HepG2 (cell line): Measurements from ENCODE around the gene BCAS3. TPM values are rescaled to one million over a fixed set of nuclear protein-coding genes. Genes with fewer than 3 reads are reported as not detected.
A peak's percentile ranks its signal among the peaks of the same experiment; 100 is the strongest.

Experiments
- CHD4 ChIP-seq: fragments of 200-600 bp; sonication (generic); IDR thresholded peaks from 2 replicates; pipeline ENCODE4 v1.7.0; 2017; ENCODE audit warnings: mild to moderate bottlenecking, low read length, borderline replicate concordance
- CREM ChIP-seq, 2 experiments: sonication (generic) in 1 of 2; formaldehyde crosslinking in 1 of 2; IDR thresholded peaks; 2 replicates each; pipeline versions ENCODE4 v1.4.0 to v1.6.1; 2016 to 2020; ENCODE audit warnings: antibody characterized with exemption in 1 of 2, mild to moderate bottlenecking in 1 of 2, missing genetic modification reagents in 1 of 2
- CSRNP2 ChIP-seq: sonication (generic); formaldehyde crosslinking; conservative IDR thresholded peaks from 2 replicates; pipeline ENCODE4 v1.8.0; 2022; ENCODE audit warnings: low read depth, missing genetic modification reagents
- FOSL2 ChIP-seq: sonication (generic); formaldehyde crosslinking; IDR thresholded peaks from 2 replicates; pipeline ENCODE4 v1.4.0; 2020; ENCODE audit warnings: missing genetic modification reagents
- HNRNPL ChIP-seq: fragments of 200-400 bp; formaldehyde crosslinking; IDR thresholded peaks from 2 replicates; pipeline ENCODE4 v1.6.1; 2017; ENCODE audit warnings: mild to moderate bottlenecking, low read depth, low read length
- ISL2 ChIP-seq: sonication (generic); formaldehyde crosslinking; IDR thresholded peaks from 2 replicates; pipeline ENCODE4 v1.5.0; 2020; ENCODE audit warnings: missing genetic modification reagents
- JUNB ChIP-seq: sonication (generic); formaldehyde crosslinking; IDR thresholded peaks from 2 replicates; pipeline ENCODE4 v1.8.0; 2022; ENCODE audit warnings: missing genetic modification reagents, mild to moderate bottlenecking, borderline replicate concordance
- JUND ChIP-seq: sonication (generic); formaldehyde crosslinking; IDR thresholded peaks from 2 replicates; pipeline ENCODE4 v1.8.0; 2022; ENCODE audit warnings: mild to moderate bottlenecking, missing genetic modification reagents
- NBN ChIP-seq: fragments of 450-650 bp; conservative IDR thresholded peaks from 2 replicates; pipeline ENCODE4 v1.6.1; 2017
- NR2F2 ChIP-seq: IDR thresholded peaks from 2 replicates; pipeline ENCODE4 v1.6.1; 2012; ENCODE audit warnings: low read depth, inconsistent platforms, borderline replicate concordance
- POGZ ChIP-seq: sonication (generic); formaldehyde crosslinking; IDR thresholded peaks from 2 replicates; pipeline ENCODE4 v1.4.0; 2020; ENCODE audit warnings: mild to moderate bottlenecking, missing genetic modification reagents
- RCOR2 ChIP-seq: IDR thresholded peaks from 2 replicates; pipeline ENCODE4 v1.6.1; 2016; ENCODE audit warnings: missing biosample characterization, missing genetic modification reagents
- RXRB ChIP-seq: IDR thresholded peaks from 2 replicates; pipeline ENCODE4 v1.6.1; 2016; ENCODE audit warnings: borderline replicate concordance, missing genetic modification reagents, missing compliant biosample characterization
- SAP130 ChIP-seq: IDR thresholded peaks from 2 replicates; pipeline ENCODE4 v1.6.1; 2016; ENCODE audit warnings: low read depth
- SNRNP70 ChIP-seq: fragments of 200-400 bp; formaldehyde crosslinking; IDR thresholded peaks from 2 replicates; pipeline ENCODE4 v1.6.1; 2017; ENCODE audit warnings: mild to moderate bottlenecking, low read depth, low read length, moderate library complexity
- ZNF18 ChIP-seq: sonication (generic); formaldehyde crosslinking; IDR thresholded peaks from 2 replicates; pipeline ENCODE4 v1.8.0; 2022; ENCODE audit warnings: mild to moderate bottlenecking, missing genetic modification reagents; ENCODE audit not compliant: insufficient replicate concordance
- ZNF281 ChIP-seq: sonication (generic); formaldehyde crosslinking; IDR thresholded peaks from 2 replicates; pipeline ENCODE4 v1.4.0; 2020; ENCODE audit warnings: missing genetic modification reagents, borderline replicate concordance
- ZNF501 ChIP-seq: sonication (generic); formaldehyde crosslinking; IDR thresholded peaks from 2 replicates; pipeline ENCODE4 v1.5.1; 2020; ENCODE audit warnings: mild to moderate bottlenecking, moderate library complexity, missing genetic modification reagents
- ZNF549 ChIP-seq: sonication (generic); formaldehyde crosslinking; IDR thresholded peaks from 2 replicates; pipeline ENCODE4 v1.5.0; 2020; ENCODE audit warnings: missing genetic modification reagents
- ZNF761 ChIP-seq: sonication (generic); formaldehyde crosslinking; conservative IDR thresholded peaks from 2 replicates; pipeline ENCODE4 v1.4.0; 2020; ENCODE audit warnings: mild to moderate bottlenecking, missing genetic modification reagents
- polyA plus RNA-seq, 8 experiments: library from polyadenylated mRNA; depleted of rRNA in 3 of 8; stranded (reverse) in 7 of 8; unstranded in 1 of 8; fragments of >200 nt; fragmentation: Illumina TruSeq in 4 of 8; extraction: Trizol in 4 of 8; gene quantifications; 2 replicates each; pipeline versions ENCODE4 v1.2.1 to v1.2.3, GENCODE V29; 2011 to 2016; ENCODE audit warnings: low read depth in 4 of 8, missing spikeins in 1 of 8, mixed read lengths in 1 of 8; ENCODE audit not compliant: insufficient read depth in 1 of 8
- total RNA-seq, 5 experiments: library from RNA; depleted of rRNA; stranded (reverse); fragments of >200 nt; fragmentation: Illumina TruSeq; extraction: Trizol; gene quantifications; 2 replicates each; pipeline ENCODE4 v1.2.3, GENCODE V29; 2016; ENCODE audit warnings: low read depth in 1 of 5
- TF ChIP-seq, protein P1 (sequence below): sonication (generic); formaldehyde crosslinking; IDR thresholded peaks from 2 replicates; pipeline ENCODE4 v1.5.0; 2020; ENCODE audit warnings: missing genetic modification reagents

BCAS3 gene
- total and polyA plus RNA-seq, 2 of the 13 experiments (the other 11 are each of a cell fraction or from before 2014, with no cell fraction given): 10.7 to 11.2 TPM

GRCh38 chr17:61426482-61427304, 749.0 kb downstream of the BCAS3 start (continued):
- no peak for TF ChIP-seq CSRNP2 (CRISPR knock-in tag)
- TF ChIP-seq ZNF549 (CRISPR knock-in tag): peak; percentile 49; the same call in 1 of the 2 replicates
- TF ChIP-seq RXRB (CRISPR knock-in tag): peak; percentile 81
- TF ChIP-seq HNRNPL: 0 out of 2 replicates have a peak, but pooled peaks have one; percentile 18
- 0 out of 2 replicates have a peak, but pooled peaks have one; percentile 38 for TF ChIP-seq NR2F2
- TF ChIP-seq CHD4: peak; percentile 82; the same call in 1 of the 2 replicates
- TF ChIP-seq ZNF761 (CRISPR knock-in tag): 0 out of 2 replicates have a peak, but pooled peaks have one; percentile 32
- no peak for TF ChIP-seq ZNF501 (CRISPR knock-in tag)
- TF ChIP-seq JUND (CRISPR knock-in tag): peak; percentile 88
- TF ChIP-seq RCOR2 (CRISPR knock-in tag): 0 out of 2 replicates have a peak, but pooled peaks have one; percentile 63
- peak; percentile 19; the same call in 1 of the 2 replicates for TF ChIP-seq CREM (IDR thresholded peaks at IDR 0.05)
- TF ChIP-seq CREM (CRISPR knock-in tag; IDR thresholded peaks at IDR 0.05): no peak
- peak; percentile 31; the same call in 1 of the 2 replicates for TF ChIP-seq POGZ (CRISPR knock-in tag)
- TF ChIP-seq NBN: no peak
- TF ChIP-seq SAP130: peak; percentile 64
- peak; percentile 67; the same call in 1 of the 2 replicates for TF ChIP-seq JUNB (CRISPR knock-in tag)
- TF ChIP-seq SNRNP70: no peak
- peak; percentile 97 for TF ChIP-seq FOSL2 (CRISPR knock-in tag)
- TF ChIP-seq ISL2 (CRISPR knock-in tag): peak; percentile 44; the same call in 1 of the 2 replicates
- peak; percentile 22 for TF ChIP-seq ZNF18 (CRISPR knock-in tag)
- TF ChIP-seq, protein P1, sequence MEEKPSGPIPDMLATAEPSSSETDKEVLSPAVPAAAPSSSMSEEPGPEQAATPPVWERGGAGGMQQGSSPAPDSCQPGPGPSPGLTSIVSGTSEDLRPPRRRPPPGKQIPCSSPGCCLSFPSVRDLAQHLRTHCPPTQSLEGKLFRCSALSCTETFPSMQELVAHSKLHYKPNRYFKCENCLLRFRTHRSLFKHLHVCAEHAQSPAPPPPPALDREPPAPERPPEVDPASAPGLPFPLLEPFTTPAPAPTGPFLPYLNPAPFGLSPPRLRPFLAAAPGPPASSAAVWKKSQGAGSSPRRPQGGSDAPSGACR (CRISPR knock-in tag): peak; percentile 69
- TF ChIP-seq ZNF281: peak; percentile 27; the same call in 1 of the 2 replicates
